HCT116 (cell line): ENCODE results near the gene PELO. TPM values are rescaled to one million over a fixed set of nuclear protein-coding genes. Genes with fewer than 3 reads are reported as not detected.

Experiments
- ATAC-seq: fragments of 200-7000 bp; cut with Tn5 transposase; 2 replicates; pipeline ENCODE4 v1.9.1; 2020; ENCODE audit warnings: mild to moderate bottlenecking, moderate library complexity
- BruUV-seq: library from RNA; stranded (reverse); fragments of 400-500 nt; replicated peaks from 2 replicates; lab custom pipeline; 2021; lab: Mats Ljungman, UMichigan
- CTCF ChIA-PET: fragments of 300-600 bp; sonication (Branson Sonifier 250); formaldehyde crosslinking; loops from one replicate; lab custom pipeline; 2021; ENCODE audit warnings: antibody characterized with exemption; lab: Charles Lee
- POLR2A ChIA-PET: fragments of 300-600, 350-600 bp; sonication (Branson Sonifier 250); formaldehyde crosslinking; loops from one replicate; lab custom pipeline; 2021; ENCODE audit warnings: antibody characterized with exemption; lab: Charles Lee
- RAD21 ChIA-PET, 2 experiments: fragments of 300-600 bp; sonication (Branson Sonifier 250); formaldehyde crosslinking; loops; one replicate each; lab custom pipeline; 2023; ENCODE audit warnings: low total read pairs in 2 of 2; ENCODE audit not compliant: uncharacterized antibody in 2 of 2, unreplicated experiment in 2 of 2, low non-redundant PET in 1 of 2; lab: Charles Lee
- DNase-seq: peaks from one replicate; pipeline ENCODE4 v3.0.0-alpha.2; 2010; ENCODE audit warnings: low read depth, low spot score
- H2AFZ ChIP-seq: fragments of 200-600 bp; shearing (Covaris generic), sonication (generic); 2 replicates; pipeline ENCODE4 v1.6.1; 2017; ENCODE audit warnings: low read depth, mixed run types, mixed read lengths, antibody characterized with exemption, low read length; ENCODE audit not compliant: poor library complexity, severe bottlenecking
- H3K27ac ChIP-seq: 2 replicates; pipeline ENCODE4 v1.5.1; 2012; ENCODE audit warnings: low read depth, low read length
- H3K27me3 ChIP-seq: fragments of 200-600 bp; sonication (generic); 2 replicates; pipeline ENCODE4 v1.6.1; 2016; ENCODE audit warnings: mixed run types, low read length, mixed read lengths; ENCODE audit not compliant: insufficient read depth
- H3K36me3 ChIP-seq, 2 experiments: fragments of 200-500 bp in 1 of 2; fragments of 200-600 bp in 1 of 2; sonication (Bioruptor generic) in 1 of 2; sonication (generic) in 1 of 2; 2 replicates each; pipeline versions ENCODE4 v1.5.1 to v1.6.1; 2014 to 2016; ENCODE audit warnings: low read length in 2 of 2, inconsistent platforms in 1 of 2, mixed read lengths in 1 of 2, mixed run types in 1 of 2; ENCODE audit not compliant: insufficient read depth in 2 of 2, control insufficient read depth in 1 of 2
- H3K4me1 ChIP-seq, 2 experiments: fragments of 200-600 bp in 1 of 2; sonication (generic) in 1 of 2; 2 replicates each; pipeline versions ENCODE4 v1.5.1 to v1.6.1; 2012 to 2017; ENCODE audit warnings: low read length in 2 of 2, inconsistent platforms in 1 of 2, mild to moderate bottlenecking in 1 of 2, mixed read lengths in 1 of 2, mixed run types in 1 of 2, moderate library complexity in 1 of 2; ENCODE audit not compliant: insufficient read depth in 2 of 2, control insufficient read depth in 1 of 2
- H3K4me2 ChIP-seq: fragments of 200-600 bp; sonication (generic); 2 replicates; pipeline ENCODE4 v1.6.1; 2017; ENCODE audit warnings: mixed run types, low read length, mixed read lengths
- H3K4me3 ChIP-seq, 2 experiments: fragments of 200-600 bp in 1 of 2; sonication (generic) in 1 of 2; replicated peaks in 1 of 2; 2 replicates each; pipeline ENCODE4 v1.5.1; 2011 to 2016; ENCODE audit warnings: low read length in 2 of 2, control low read depth in 1 of 2, low read depth in 1 of 2, mild to moderate bottlenecking in 1 of 2, mixed read lengths in 1 of 2, mixed run types in 1 of 2
- H3K79me2 ChIP-seq: fragments of 200-600 bp; sonication (generic); 2 replicates; pipeline ENCODE4 v1.6.1; 2017; ENCODE audit warnings: mild to moderate bottlenecking, mixed run types, low read length, moderate library complexity, mixed read lengths; ENCODE audit not compliant: insufficient read depth
- H3K9ac ChIP-seq: fragments of 200-600 bp; sonication (generic); 2 replicates; pipeline ENCODE4 v1.6.1; 2016; ENCODE audit warnings: low read length, mixed read lengths
- H3K9me2 ChIP-seq: fragments of 200-600 bp; sonication (generic), shearing (Covaris generic); 2 replicates; pipeline ENCODE4 v1.6.1; 2017; ENCODE audit warnings: mixed run types, mild to moderate bottlenecking, moderate library complexity; ENCODE audit not compliant: insufficient read depth
- H3K9me3 ChIP-seq, 2 experiments: fragments of 200-500 bp in 1 of 2; fragments of 200-600 bp in 1 of 2; sonication (Bioruptor generic) in 1 of 2; sonication (generic) in 1 of 2; 2 replicates each; pipeline ENCODE4 v1.6.1; 2014 to 2017; ENCODE audit warnings: low read length in 2 of 2, mixed read lengths in 2 of 2, inconsistent platforms in 1 of 2, low read depth in 1 of 2, mild to moderate bottlenecking in 1 of 2, mixed run types in 1 of 2, moderate library complexity in 1 of 2; ENCODE audit not compliant: control insufficient read depth in 1 of 2, insufficient read depth in 1 of 2
- H4K20me1 ChIP-seq: fragments of 200-600 bp; sonication (generic), shearing (Covaris generic); 2 replicates; pipeline ENCODE4 v1.6.1; 2017; ENCODE audit warnings: mixed run types, mild to moderate bottlenecking, moderate library complexity; ENCODE audit not compliant: insufficient read depth
- CEBPB ChIP-seq: IDR thresholded peaks from 2 replicates; pipeline ENCODE4 v1.6.1; 2012; ENCODE audit warnings: low read depth
- CTCF ChIP-seq, 3 experiments: fragments of 200-600 bp in 1 of 3; sonication (generic) in 1 of 3; IDR thresholded peaks in 2 of 3; conservative IDR thresholded peaks in 1 of 3; 2 replicates each; pipeline ENCODE4 v1.5.1; 2012 to 2017; ENCODE audit warnings: low read depth in 2 of 3, low read length in 2 of 3, antibody characterized with exemption in 1 of 3, borderline replicate concordance in 1 of 3, control low read depth in 1 of 3, mild to moderate bottlenecking in 1 of 3, mixed read lengths in 1 of 3, mixed run types in 1 of 3, moderate library complexity in 1 of 3; ENCODE audit not compliant: insufficient read depth in 1 of 3
- EGR1 ChIP-seq: IDR thresholded peaks from 2 replicates; pipeline ENCODE4 v1.6.1; 2012; ENCODE audit warnings: low read depth
- EZH2 ChIP-seq: fragments of 200-600 bp; sonication (generic); IDR thresholded peaks from 2 replicates; pipeline ENCODE4 v1.6.1; 2017; ENCODE audit warnings: antibody characterized with exemption, mixed run types
- FOSL1 ChIP-seq: IDR thresholded peaks from 2 replicates; pipeline ENCODE4 v1.6.1; 2012; ENCODE audit warnings: low read depth
- JUND ChIP-seq: IDR thresholded peaks from 2 replicates; pipeline ENCODE4 v1.6.1; 2012
- RAD21 ChIP-seq: IDR thresholded peaks from 2 replicates; pipeline ENCODE4 v1.6.1; 2012; ENCODE audit warnings: low read depth, mild to moderate bottlenecking
- SP1 ChIP-seq: IDR thresholded peaks from 2 replicates; pipeline ENCODE4 v1.6.1; 2012; ENCODE audit warnings: low read depth
- TCF7L2 ChIP-seq: IDR thresholded peaks from 2 replicates; pipeline ENCODE4 v1.7.0; 2011; ENCODE audit warnings: borderline replicate concordance, inconsistent platforms; ENCODE audit not compliant: insufficient read depth, insufficient read length; ENCODE audit errors: extremely low read depth
- ZFX ChIP-seq: fragments of 450-650 bp; IDR thresholded peaks from 2 replicates; pipeline ENCODE4 v1.6.1; 2017
- ZNF274 ChIP-seq: fragments of 200-500 bp; sonication (Bioruptor generic); IDR thresholded peaks from 2 replicates; pipeline ENCODE4 v1.6.1; 2014; ENCODE audit warnings: mild to moderate bottlenecking, low read depth, low read length, inconsistent platforms
- intact Hi-C: fragments of 100-400 bp; cut with micrococcal nuclease; formaldehyde crosslinking; loops from 2 replicates; pipeline ENCODE4 v1.10.0; 2022
- total RNA-seq: library from RNA; stranded (reverse); gene quantifications from one replicate; pipeline ENCODE4 v1.2.1, GENCODE V29; 2021; ENCODE audit not compliant: unreplicated experiment
- TF ChIP-seq, protein P1 (sequence below): IDR thresholded peaks from 2 replicates; pipeline ENCODE4 v1.6.1; 2012
- TF ChIP-seq, protein P2 (sequence below): IDR thresholded peaks from 2 replicates; pipeline ENCODE4 v1.6.1; 2011; ENCODE audit warnings: mild to moderate bottlenecking, low read length, moderate library complexity; ENCODE audit not compliant: insufficient replicate concordance; ENCODE audit errors: extremely low read depth
- TF ChIP-seq, protein P3 (sequence below): IDR thresholded peaks from 2 replicates; pipeline ENCODE4 v1.6.1; 2012; ENCODE audit warnings: low read depth

PELO gene
- total RNA-seq, 1 experiment from 2014 or later, result 16.5 TPM

DNA sequence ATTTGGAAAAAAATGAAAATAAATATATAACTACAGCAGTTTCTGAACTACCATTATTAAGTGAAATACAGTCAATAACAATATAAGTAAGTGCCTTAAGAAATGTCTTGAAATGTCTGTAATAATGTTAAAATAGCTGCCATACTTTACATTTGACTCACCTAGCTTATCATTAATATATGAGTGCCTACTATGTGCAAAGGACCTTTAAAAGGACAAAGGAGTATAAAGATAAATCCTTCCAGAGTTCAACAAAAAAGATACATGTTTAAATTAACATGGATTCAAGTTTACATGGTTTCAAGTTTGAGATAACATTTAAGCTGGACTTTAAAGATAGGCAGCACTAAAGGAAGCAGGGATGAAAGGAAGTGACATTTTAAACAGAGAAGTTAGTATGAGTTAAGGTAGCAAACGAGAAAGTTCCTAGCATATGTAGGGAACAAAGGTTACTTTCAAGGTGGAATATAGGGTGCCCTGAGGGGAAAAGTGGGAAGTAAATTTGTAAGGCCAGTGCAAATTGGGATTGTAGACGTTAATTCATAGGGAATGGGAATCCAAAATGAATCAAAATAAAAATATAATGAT is 8.9 kb downstream of the PELO start:
- no TSS peak for BruUV-seq
- ChIA-PET CTCF (no interaction called here), POLR2A (no interaction called here)
- Histone ChIP-seq H3K27ac (no peak overlapping the region), H3K4me3 (no peak overlapping the region), H4K20me1 (no peaks in the 10 kb centered on the region), H3K27me3 (no peaks in the 10 kb centered on the region), H3K9me2 (no peaks in the 10 kb centered on the region), H3K4me2 (no peak overlapping the region), H3K4me1 (peaks cover 4 to 22% of the 10 kb centered on the region in 2 experiments; a peak in 3 of 4 replicates), H3K79me2 (peaks cover 16% of the 10 kb centered on the region), H3K9me3 (no peaks in the 10 kb centered on the region), H3K9ac (no peak overlapping the region)
- ATAC-seq, result no peak
- TF ChIP-seq EZH2, result no peak
- TF ChIP-seq, protein P1, sequence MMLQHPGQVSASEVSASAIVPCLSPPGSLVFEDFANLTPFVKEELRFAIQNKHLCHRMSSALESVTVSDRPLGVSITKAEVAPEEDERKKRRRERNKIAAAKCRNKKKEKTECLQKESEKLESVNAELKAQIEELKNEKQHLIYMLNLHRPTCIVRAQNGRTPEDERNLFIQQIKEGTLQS, result no peak
- TF ChIP-seq JUND, result no peak
- TF ChIP-seq ZFX, result no peak
- no peak for TF ChIP-seq EGR1
- TF ChIP-seq, protein P2, sequence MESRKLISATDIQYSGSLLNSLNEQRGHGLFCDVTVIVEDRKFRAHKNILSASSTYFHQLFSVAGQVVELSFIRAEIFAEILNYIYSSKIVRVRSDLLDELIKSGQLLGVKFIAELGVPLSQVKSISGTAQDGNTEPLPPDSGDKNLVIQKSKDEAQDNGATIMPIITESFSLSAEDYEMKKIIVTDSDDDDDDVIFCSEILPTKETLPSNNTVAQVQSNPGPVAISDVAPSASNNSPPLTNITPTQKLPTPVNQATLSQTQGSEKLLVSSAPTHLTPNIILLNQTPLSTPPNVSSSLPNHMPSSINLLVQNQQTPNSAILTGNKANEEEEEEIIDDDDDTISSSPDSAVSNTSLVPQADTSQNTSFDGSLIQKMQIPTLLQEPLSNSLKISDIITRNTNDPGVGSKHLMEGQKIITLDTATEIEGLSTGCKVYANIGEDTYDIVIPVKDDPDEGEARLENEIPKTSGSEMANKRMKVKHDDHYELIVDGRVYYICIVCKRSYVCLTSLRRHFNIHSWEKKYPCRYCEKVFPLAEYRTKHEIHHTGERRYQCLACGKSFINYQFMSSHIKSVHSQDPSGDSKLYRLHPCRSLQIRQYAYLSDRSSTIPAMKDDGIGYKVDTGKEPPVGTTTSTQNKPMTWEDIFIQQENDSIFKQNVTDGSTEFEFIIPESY, result no peak
- no peak for TF ChIP-seq SP1
- no peak for TF ChIP-seq CTCF (IDR thresholded peaks at IDR 0.05 in 2 of 3, conservative IDR thresholded peaks at IDR 0.05 in 1 of 3; ENCODE audit: borderline replicate concordance in 1 of 3, insufficient read depth in 1 of 3, low read depth in 2 of 3, low read length in 2 of 3)
- TF ChIP-seq FOSL1, result no peak
- TF ChIP-seq ZNF274, result no peak
- TF ChIP-seq, protein P3, sequence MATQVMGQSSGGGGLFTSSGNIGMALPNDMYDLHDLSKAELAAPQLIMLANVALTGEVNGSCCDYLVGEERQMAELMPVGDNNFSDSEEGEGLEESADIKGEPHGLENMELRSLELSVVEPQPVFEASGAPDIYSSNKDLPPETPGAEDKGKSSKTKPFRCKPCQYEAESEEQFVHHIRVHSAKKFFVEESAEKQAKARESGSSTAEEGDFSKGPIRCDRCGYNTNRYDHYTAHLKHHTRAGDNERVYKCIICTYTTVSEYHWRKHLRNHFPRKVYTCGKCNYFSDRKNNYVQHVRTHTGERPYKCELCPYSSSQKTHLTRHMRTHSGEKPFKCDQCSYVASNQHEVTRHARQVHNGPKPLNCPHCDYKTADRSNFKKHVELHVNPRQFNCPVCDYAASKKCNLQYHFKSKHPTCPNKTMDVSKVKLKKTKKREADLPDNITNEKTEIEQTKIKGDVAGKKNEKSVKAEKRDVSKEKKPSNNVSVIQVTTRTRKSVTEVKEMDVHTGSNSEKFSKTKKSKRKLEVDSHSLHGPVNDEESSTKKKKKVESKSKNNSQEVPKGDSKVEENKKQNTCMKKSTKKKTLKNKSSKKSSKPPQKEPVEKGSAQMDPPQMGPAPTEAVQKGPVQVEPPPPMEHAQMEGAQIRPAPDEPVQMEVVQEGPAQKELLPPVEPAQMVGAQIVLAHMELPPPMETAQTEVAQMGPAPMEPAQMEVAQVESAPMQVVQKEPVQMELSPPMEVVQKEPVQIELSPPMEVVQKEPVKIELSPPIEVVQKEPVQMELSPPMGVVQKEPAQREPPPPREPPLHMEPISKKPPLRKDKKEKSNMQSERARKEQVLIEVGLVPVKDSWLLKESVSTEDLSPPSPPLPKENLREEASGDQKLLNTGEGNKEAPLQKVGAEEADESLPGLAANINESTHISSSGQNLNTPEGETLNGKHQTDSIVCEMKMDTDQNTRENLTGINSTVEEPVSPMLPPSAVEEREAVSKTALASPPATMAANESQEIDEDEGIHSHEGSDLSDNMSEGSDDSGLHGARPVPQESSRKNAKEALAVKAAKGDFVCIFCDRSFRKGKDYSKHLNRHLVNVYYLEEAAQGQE, result no peak
- TF ChIP-seq TCF7L2, result no peak
- no peak for TF ChIP-seq CEBPB
- no peak for TF ChIP-seq RAD21
- TF ChIP-seq, all 23 proteins: peak for 0
- intact Hi-C loops, result no loop called here
- DNase-seq, result no peak
- RAD21 ChIA-PET, result no interaction called here
- H3K36me3 ChIP-seq, result peaks cover 0 to 5% of the 10 kb centered on the region in 2 experiments; a peak in 1 of 4 replicates
- no peak overlapping the region for H2AFZ ChIP-seq
